Mesothelial cell of epicardium (in vitro differentiated cells): Measurements from ENCODE around the gene PDXP. TPM values are rescaled to one million over a fixed set of nuclear protein-coding genes. Genes with fewer than 3 reads are reported as not detected.
A peak's percentile ranks its signal among the peaks of the same experiment; 100 is the strongest.

ENCODE experiments used
- DNase-seq, 2 experiments: peaks; one replicate each; pipeline ENCODE4 v3.0.0; 2021; ENCODE audit warnings: low spot score in 2 of 2; ENCODE audit not compliant: unreplicated experiment in 2 of 2
- H3K27ac Mint-ChIP-seq: 2 replicates; pipeline ENCODE4 v1.8.0; 2021; ENCODE audit warnings: mixed read lengths
- H3K27me3 Mint-ChIP-seq: 2 replicates; pipeline ENCODE4 v1.8.0; 2021; ENCODE audit warnings: low read depth, mixed read lengths
- H3K36me3 Mint-ChIP-seq: 2 replicates; pipeline ENCODE4 v1.8.0; 2021; ENCODE audit warnings: mixed read lengths
- H3K4me1 Mint-ChIP-seq: 2 replicates; pipeline ENCODE4 v1.8.0; 2021; ENCODE audit warnings: mixed read lengths
- H3K4me3 Mint-ChIP-seq: 2 replicates; pipeline ENCODE4 v1.8.0; 2021; ENCODE audit warnings: mild to moderate bottlenecking, moderate library complexity, mixed read lengths
- H3K9me3 Mint-ChIP-seq: 2 replicates; pipeline ENCODE4 v1.8.0; 2021; ENCODE audit warnings: mixed read lengths
- total RNA-seq: library from RNA; stranded (reverse); gene quantifications from 3 replicates; pipeline ENCODE4 v1.2.1, GENCODE V29; 2021
- TF ChIP-seq, protein P1 (sequence below): fragments of 200-600 bp; sonication (generic); IDR thresholded peaks from one replicate; pipeline ENCODE4 v1.5.0; 2021; ENCODE audit warnings: antibody characterized with exemption; ENCODE audit not compliant: unreplicated experiment

Gene PDXP
- total RNA-seq, 1 donor from 2014 or later = 15.6 TPM

DNA sequence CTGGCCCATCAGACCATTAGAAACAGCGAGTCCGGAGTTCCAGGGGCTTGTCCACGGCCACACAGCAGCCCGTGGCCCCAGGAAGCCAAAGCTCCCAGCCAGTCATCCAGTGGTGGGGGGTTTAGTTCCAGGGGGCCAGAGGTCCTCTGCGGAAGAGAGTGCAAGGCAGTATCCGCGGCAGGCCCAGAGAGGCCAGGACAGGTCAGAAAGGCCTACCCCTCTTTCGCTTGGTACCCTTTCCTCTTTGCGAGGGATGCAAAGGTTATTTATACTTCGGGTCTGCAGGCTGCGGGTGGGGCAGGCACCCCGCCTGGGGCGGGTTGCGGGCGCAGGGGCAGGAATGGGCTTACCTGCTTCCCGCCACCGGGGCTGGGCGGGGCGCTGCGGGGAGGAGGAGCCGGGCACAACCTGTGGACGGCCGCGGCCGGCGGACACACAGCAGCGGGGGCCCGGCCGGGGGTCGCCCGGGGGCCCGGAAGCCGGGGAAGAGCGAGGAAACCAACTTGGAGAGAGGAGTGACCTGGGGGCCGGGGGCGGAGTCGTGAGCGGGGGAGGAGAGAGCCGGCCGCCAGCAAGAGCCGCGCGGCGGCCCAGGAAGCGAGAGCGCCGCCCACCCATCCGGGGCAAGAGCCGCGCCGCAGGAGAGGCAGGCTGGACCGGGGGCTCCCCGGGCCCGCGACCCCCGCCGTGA lies 19.3 kb upstream of the PDXP start, which contains the start of gene SH3BP1:
Gene SH3BP1 (plus strand): TSS at position 600 of the 691 bp plus-strand sequence. CDS start 119 bp downstream, outside the sequence.
- peak within 1 kb of the TSS; percentile 91 for H3K27ac Mint-ChIP-seq
- TF ChIP-seq, protein P1, sequence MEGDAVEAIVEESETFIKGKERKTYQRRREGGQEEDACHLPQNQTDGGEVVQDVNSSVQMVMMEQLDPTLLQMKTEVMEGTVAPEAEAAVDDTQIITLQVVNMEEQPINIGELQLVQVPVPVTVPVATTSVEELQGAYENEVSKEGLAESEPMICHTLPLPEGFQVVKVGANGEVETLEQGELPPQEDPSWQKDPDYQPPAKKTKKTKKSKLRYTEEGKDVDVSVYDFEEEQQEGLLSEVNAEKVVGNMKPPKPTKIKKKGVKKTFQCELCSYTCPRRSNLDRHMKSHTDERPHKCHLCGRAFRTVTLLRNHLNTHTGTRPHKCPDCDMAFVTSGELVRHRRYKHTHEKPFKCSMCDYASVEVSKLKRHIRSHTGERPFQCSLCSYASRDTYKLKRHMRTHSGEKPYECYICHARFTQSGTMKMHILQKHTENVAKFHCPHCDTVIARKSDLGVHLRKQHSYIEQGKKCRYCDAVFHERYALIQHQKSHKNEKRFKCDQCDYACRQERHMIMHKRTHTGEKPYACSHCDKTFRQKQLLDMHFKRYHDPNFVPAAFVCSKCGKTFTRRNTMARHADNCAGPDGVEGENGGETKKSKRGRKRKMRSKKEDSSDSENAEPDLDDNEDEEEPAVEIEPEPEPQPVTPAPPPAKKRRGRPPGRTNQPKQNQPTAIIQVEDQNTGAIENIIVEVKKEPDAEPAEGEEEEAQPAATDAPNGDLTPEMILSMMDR = no peak
- no peaks in the 10 kb centered on the region for H3K27me3 Mint-ChIP-seq

DNA sequence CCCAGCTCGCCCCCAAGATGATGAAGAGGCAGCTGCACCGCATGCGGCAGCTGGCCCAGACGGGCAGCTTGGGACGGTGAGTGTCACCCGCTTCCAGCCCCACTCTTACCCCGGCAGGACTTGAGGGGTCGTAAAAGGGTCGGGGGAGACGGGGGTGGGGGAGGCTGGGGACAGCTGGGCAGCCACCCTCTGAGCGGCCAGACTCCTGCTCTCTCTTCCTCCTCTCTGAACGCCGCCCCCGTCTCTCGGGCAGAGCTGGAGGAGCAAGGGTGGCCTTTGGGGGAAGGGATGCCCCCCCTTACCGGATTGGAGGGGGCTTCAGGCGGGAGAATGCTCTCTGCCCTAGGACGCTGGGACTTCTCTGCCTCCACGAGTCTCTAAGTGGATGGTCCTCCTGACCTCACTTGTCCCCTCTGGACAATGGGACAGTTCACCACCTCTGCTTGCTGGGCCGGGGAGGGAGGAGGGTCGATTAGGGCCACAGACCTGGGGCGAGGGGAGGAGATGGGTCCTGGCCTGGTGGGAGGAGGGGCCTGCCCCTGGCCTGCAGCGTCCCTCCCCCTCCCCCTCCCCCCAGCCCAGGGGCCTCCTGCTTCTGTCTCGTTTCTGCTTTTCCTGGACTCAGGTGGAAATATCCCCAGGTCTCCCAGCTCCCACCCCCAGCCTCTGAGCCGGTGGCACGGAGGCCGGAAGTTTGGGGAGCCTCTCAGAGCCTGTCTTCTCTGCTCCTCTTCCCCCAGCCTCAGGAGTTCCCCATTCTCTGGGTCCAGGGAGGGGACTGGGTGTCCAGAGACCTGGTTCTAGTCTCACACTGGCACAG lies 18.5 kb upstream of the PDXP start:
- H3K27me3 Mint-ChIP-seq = no peaks in the 10 kb centered on the region
- H3K4me1 Mint-ChIP-seq = peaks cover 21% of the 10 kb centered on the region
- peaks cover 5% of the 10 kb centered on the region for H3K36me3 Mint-ChIP-seq
- DNase-seq = no peak
- TF ChIP-seq, protein P1 = no peak
- H3K9me3 Mint-ChIP-seq = no peaks in the 10 kb centered on the region
- H3K27ac Mint-ChIP-seq = peak overlapping the region; percentile 91
- peak overlapping the region; percentile 87 for H3K4me3 Mint-ChIP-seq

More for the DNA sequence above, 19.3 kb upstream of the PDXP start, which contains the start of gene SH3BP1:
- Mint-ChIP-seq H3K4me1 (peaks cover 29% of the 10 kb centered on the region), H3K9me3 (no peaks in the 10 kb centered on the region), H3K4me3 (peak within 1 kb of the TSS; percentile 87), H3K36me3 (peaks cover 3% of the 10 kb centered on the region)
- peak in 1 of 2 experiments; percentile 49 for DNase-seq

DNA sequence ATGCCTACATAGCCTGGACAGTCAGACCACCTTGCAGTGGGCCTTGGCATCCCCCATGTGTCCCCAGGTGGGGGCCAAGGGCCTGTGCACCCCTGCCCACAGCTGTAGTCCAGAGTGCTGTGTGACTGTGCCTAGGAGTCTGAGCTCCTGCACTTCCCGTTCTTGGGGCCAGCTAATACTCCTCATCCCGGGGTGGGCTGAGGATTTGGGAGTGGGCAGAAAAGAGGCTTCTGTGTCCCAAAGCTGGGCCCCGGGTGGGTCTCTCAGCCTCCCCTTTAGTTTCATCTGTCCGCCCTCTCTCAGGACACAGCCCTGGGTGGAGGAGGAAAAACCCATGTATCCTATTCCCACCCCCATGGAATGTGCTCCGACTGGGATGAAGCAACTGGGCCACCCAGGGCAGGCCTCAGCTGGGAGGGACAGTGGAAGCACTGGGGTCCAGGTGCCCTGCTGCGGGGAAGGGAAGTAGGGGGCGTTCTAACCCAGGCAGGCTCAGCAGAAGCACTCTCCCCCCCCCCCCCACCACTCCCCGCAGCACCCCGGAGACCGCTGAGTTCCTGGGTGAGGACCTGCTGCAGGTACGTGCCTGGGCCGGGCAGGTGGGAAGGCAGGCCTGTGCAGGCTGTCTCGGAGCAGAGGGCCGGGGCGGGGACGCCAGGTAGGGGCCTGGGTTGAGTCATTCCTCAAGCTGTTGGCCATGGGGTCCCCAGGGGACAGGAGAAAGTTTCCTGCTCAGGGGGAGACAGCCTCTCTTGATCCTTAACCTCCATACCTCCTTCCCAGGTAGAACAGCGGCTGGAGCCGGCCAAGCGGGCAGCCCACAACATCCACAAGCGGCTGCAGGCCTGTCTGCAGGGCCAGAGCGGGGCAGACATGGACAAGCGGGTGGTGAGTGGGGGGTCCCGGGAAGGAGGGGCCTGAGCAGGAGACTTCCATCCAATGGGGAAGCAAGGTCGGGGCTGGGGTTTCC lies 17.6 kb upstream of the PDXP start:
- Mint-ChIP-seq H3K27me3 (no peaks in the 10 kb centered on the region), H3K4me3 (peak overlapping the region; percentile 87), H3K27ac (no peak overlapping the region), H3K4me1 (peaks cover 19% of the 10 kb centered on the region), H3K9me3 (no peaks in the 10 kb centered on the region), H3K36me3 (peaks cover 5% of the 10 kb centered on the region)
- TF ChIP-seq, protein P1 = no peak
- DNase-seq = no peak

DNA sequence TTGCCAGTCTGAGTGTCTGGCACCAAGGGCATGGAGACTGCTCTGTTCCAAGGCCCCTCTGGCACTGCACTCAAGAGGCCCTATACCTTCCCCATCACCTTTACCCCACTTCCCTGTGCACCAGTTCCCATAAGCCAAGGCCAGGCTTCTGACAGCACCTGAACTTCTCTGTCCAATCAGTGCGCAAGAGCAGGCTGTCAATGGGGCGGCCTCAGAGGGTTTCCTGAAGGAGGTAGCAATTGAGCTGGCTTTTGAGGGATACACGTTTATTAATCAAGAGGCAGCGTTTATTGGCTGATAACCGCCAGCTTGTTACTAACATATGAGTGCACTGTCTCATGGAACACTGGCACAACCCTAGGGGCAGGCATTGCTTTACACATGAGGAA lies 17.0 kb upstream of the PDXP start:
- H3K36me3 Mint-ChIP-seq = peaks cover 5% of the 10 kb centered on the region
- no peak overlapping the region for H3K27ac Mint-ChIP-seq
- no peaks in the 10 kb centered on the region for H3K27me3 Mint-ChIP-seq
- TF ChIP-seq, protein P1 = no peak
- peaks cover 19% of the 10 kb centered on the region for H3K4me1 Mint-ChIP-seq
- peak overlapping the region; percentile 34 for H3K4me3 Mint-ChIP-seq
- no peaks in the 10 kb centered on the region for H3K9me3 Mint-ChIP-seq
- DNase-seq = no peak

DNA sequence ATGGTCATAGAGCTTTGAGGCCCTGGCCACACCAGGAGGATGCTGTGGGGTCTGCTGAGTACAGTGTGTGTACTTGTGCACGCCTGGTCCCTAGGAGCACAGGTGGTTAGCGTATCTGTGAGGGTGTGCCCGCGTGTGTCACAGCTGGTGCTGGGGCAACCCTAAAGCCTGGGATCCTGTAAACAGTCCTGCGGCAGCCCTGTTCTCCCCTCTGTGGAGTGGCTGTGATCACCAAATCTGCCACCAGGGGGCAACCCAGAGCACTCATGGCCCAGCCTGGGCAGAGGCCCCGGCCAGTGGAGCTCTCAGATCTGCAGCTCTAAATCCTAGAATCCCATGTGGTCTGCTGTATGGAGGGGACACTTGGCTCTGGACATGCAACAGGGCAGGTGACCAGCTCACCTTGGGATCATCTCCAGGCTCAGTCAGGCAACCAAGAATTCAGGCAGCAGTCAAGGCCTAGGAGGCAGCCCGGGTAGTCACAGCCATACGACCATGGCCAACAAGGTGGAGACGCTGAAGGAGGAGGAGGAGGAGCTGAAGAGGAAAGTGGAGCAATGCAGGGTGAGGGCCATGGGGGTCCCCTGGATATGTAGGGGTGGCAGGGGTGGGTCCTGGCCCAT lies 15.2 kb upstream of the PDXP start:
- peak overlapping the region; percentile 59 for H3K27ac Mint-ChIP-seq
- H3K9me3 Mint-ChIP-seq = no peaks in the 10 kb centered on the region

More for the DNA sequence above, 15.2 kb upstream of the PDXP start:
- no peaks in the 10 kb centered on the region for H3K27me3 Mint-ChIP-seq
- peaks cover 10% of the 10 kb centered on the region for H3K36me3 Mint-ChIP-seq
- TF ChIP-seq, protein P1 = peak; percentile 93
- H3K4me1 Mint-ChIP-seq = peaks cover 17% of the 10 kb centered on the region
- DNase-seq = peak; percentile 69 to 95
- no peak overlapping the region for H3K4me3 Mint-ChIP-seq
